H1 (cell line): ENCODE results near the gene TRAF3. TPM values are rescaled to one million over a fixed set of nuclear protein-coding genes. Genes with fewer than 3 reads are reported as not detected.

Experiments used
- CHD1 ChIP-seq: IDR thresholded peaks from 2 replicates; pipeline ENCODE4 v1.6.1; 2012; ENCODE audit warnings: low read depth, low read length, improper control_type of control experiment
- CHD2 ChIP-seq: IDR thresholded peaks from 2 replicates; pipeline ENCODE4 v1.6.1; 2012; ENCODE audit warnings: low read length, improper control_type of control experiment
- CHD7 ChIP-seq: fragments of 300-600 bp; sonication (generic); IDR thresholded peaks from 2 replicates; pipeline ENCODE4 v1.7.1; 2012; ENCODE audit warnings: low read length, moderate library complexity, mild to moderate bottlenecking, inconsistent platforms; ENCODE audit not compliant: insufficient replicate concordance
- EGR1 ChIP-seq: IDR thresholded peaks from 2 replicates; pipeline ENCODE4 v1.6.1; 2011; ENCODE audit warnings: low read depth, low read length, borderline replicate concordance
- RFX5 ChIP-seq: IDR thresholded peaks from 2 replicates; pipeline ENCODE4 v1.6.1; 2011; ENCODE audit warnings: low read depth, low read length, improper control_type of control experiment, borderline replicate concordance
- RNF2 ChIP-seq: fragments of 200-900, 300-1000 bp; sonication (generic); IDR thresholded peaks from 2 replicates; pipeline ENCODE4 v1.7.1; 2016; ENCODE audit warnings: borderline replicate concordance, low read depth, mild to moderate bottlenecking, antibody characterized with exemption, low read length; ENCODE audit not compliant: poor library complexity, severe bottlenecking; ENCODE audit errors: missing control alignments
- TCF12 ChIP-seq: IDR thresholded peaks from 2 replicates; pipeline ENCODE4 v1.6.1; 2011; ENCODE audit warnings: low read depth, mild to moderate bottlenecking, low read length
- polyA plus RNA-seq, 7 experiments: library from polyadenylated mRNA; depleted of rRNA in 3 of 7; stranded (reverse) in 5 of 7; unstranded in 2 of 7; fragments of >200 nt in 5 of 7; fragments of 200-250 nt in 2 of 7; gene quantifications; 1 replicate in 5 of 7; 2 replicates in 1 of 7; 4 replicates in 1 of 7; pipeline versions ENCODE4 v1.2.1 to v1.2.3, GENCODE V29; 2011 to 2013; ENCODE audit warnings: missing spikeins in 2 of 7, mixed read lengths in 2 of 7
- total RNA-seq: library from RNA; stranded (reverse); fragmentation: NEBNext Ultra II Directional; extraction: Animal tissue kit (Norgen Biotek cat#: 25700); gene quantifications from 2 replicates; pipeline ENCODE4 v1.2.1, GENCODE V29; 2021

Gene TRAF3
- total and polyA plus RNA-seq, 2 of the 8 experiments (the other 6 are each of a cell fraction or from before 2014, with no cell fraction given) = 5.8 to 12.1 TPM

GRCh38 chr14:102928412-102929240 is 151.4 kb downstream of the TRAF3 start (continued):
- TF ChIP-seq CHD7 (no peak), RNF2 (peak; percentile 22), TCF12 (no peak), EGR1 (no peak), CHD1 (no peak), CHD2 (no peak), RFX5 (no peak)
